ENCODE measurements around the gene RECQL5.

- TF ChIP-seq, protein P1, sequence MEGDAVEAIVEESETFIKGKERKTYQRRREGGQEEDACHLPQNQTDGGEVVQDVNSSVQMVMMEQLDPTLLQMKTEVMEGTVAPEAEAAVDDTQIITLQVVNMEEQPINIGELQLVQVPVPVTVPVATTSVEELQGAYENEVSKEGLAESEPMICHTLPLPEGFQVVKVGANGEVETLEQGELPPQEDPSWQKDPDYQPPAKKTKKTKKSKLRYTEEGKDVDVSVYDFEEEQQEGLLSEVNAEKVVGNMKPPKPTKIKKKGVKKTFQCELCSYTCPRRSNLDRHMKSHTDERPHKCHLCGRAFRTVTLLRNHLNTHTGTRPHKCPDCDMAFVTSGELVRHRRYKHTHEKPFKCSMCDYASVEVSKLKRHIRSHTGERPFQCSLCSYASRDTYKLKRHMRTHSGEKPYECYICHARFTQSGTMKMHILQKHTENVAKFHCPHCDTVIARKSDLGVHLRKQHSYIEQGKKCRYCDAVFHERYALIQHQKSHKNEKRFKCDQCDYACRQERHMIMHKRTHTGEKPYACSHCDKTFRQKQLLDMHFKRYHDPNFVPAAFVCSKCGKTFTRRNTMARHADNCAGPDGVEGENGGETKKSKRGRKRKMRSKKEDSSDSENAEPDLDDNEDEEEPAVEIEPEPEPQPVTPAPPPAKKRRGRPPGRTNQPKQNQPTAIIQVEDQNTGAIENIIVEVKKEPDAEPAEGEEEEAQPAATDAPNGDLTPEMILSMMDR (IDR thresholded peaks at IDR 0.05) = no peak
- TF ChIP-seq POLR2A (IDR thresholded peaks at IDR 0.05) = no peak
Measured at GRCh38 chr17:75647921-75648320, 19.0 kb downstream of the RECQL5 start.
